ENCODE data around the gene NINL.
A peak's percentile ranks its signal among the peaks of the same experiment; 100 is the strongest.

NINL gene

GRCh38 chr20:25539742-25540672 is 45.3 kb downstream of the NINL start:
- Histone ChIP-seq H3K27ac (ENCODE audit: low read depth, low read length) (no peak overlapping the region), H4K20me1 (ENCODE audit: control insufficient read depth, insufficient read depth, low read depth, low read length) (no peaks in the 10 kb centered on the region), H3K9me3 (ENCODE audit: control insufficient read depth, insufficient read depth, low read length) (no peaks in the 10 kb centered on the region), H3K9me2 (replicated peaks; ENCODE audit: control insufficient read depth, low read length) (no peaks in the 10 kb centered on the region), H3K36me3 (ENCODE audit: control insufficient read depth, low read length) (no peaks in the 10 kb centered on the region), H3K4me1 (ENCODE audit: control insufficient read depth, low read length) (peaks cover 37% of the 10 kb centered on the region), H3K27me3 (ENCODE audit: control insufficient read depth, low read length) (no peaks in the 10 kb centered on the region), H3K4me3 (ENCODE audit: low read length) (no peak overlapping the region), H3K79me2 (ENCODE audit: control insufficient read depth, low read length) (no peaks in the 10 kb centered on the region), H3F3A (ENCODE audit: control insufficient read depth, insufficient read depth) (no peaks in the 10 kb centered on the region), H3K4me2 (ENCODE audit: low read length) (no peak overlapping the region)
- no peak for TF ChIP-seq EZH2phosphoT487 (IDR thresholded peaks at IDR 0.05; ENCODE audit: borderline replicate concordance, low read length)
- peak; percentile 17 for TF ChIP-seq CTCF (IDR thresholded peaks at IDR 0.05; ENCODE audit: low read depth, low read length, poor library complexity, severe bottlenecking)

GRCh38 chr20:25538838-25539665 is 46.3 kb downstream of the NINL start:
- Histone ChIP-seq H3K79me2 (ENCODE audit: control insufficient read depth, low read length) (no peaks in the 10 kb centered on the region), H3K4me3 (ENCODE audit: low read length) (no peak overlapping the region), H3K9me3 (ENCODE audit: control insufficient read depth, insufficient read depth, low read length) (no peaks in the 10 kb centered on the region), H3K27me3 (ENCODE audit: control insufficient read depth, low read length) (no peaks in the 10 kb centered on the region), H3K4me2 (ENCODE audit: low read length) (no peak overlapping the region), H3K4me1 (ENCODE audit: control insufficient read depth, low read length) (peaks cover 37% of the 10 kb centered on the region), H3F3A (ENCODE audit: control insufficient read depth, insufficient read depth) (no peaks in the 10 kb centered on the region), H3K36me3 (ENCODE audit: control insufficient read depth, low read length) (no peaks in the 10 kb centered on the region), H3K9me2 (replicated peaks; ENCODE audit: control insufficient read depth, low read length) (no peaks in the 10 kb centered on the region), H3K27ac (ENCODE audit: low read depth, low read length) (no peak overlapping the region), H4K20me1 (ENCODE audit: control insufficient read depth, insufficient read depth, low read depth, low read length) (no peaks in the 10 kb centered on the region)
- no peak for TF ChIP-seq EZH2phosphoT487 (IDR thresholded peaks at IDR 0.05; ENCODE audit: borderline replicate concordance, low read length)
- no peak for TF ChIP-seq CTCF (IDR thresholded peaks at IDR 0.05; ENCODE audit: low read depth, low read length, poor library complexity, severe bottlenecking)

- TF ChIP-seq EZH2phosphoT487 (IDR thresholded peaks at IDR 0.05; ENCODE audit: borderline replicate concordance, low read length) = no peak
- TF ChIP-seq CTCF (IDR thresholded peaks at IDR 0.05; ENCODE audit: low read depth, low read length, poor library complexity, severe bottlenecking) = no peak
- peaks cover 37% of the 10 kb centered on the region for H3K4me1 ChIP-seq (ENCODE audit: control insufficient read depth, low read length)
- no peaks in the 10 kb centered on the region for H3F3A ChIP-seq (ENCODE audit: control insufficient read depth, insufficient read depth)
- H3K36me3 ChIP-seq (ENCODE audit: control insufficient read depth, low read length) = no peaks in the 10 kb centered on the region
- H3K4me2 ChIP-seq (ENCODE audit: low read length) = no peak overlapping the region
- no peaks in the 10 kb centered on the region for H3K79me2 ChIP-seq (ENCODE audit: control insufficient read depth, low read length)
- no peaks in the 10 kb centered on the region for H3K9me2 ChIP-seq (replicated peaks; ENCODE audit: control insufficient read depth, low read length)
- no peaks in the 10 kb centered on the region for H4K20me1 ChIP-seq (ENCODE audit: control insufficient read depth, insufficient read depth, low read depth, low read length)
- H3K27me3 ChIP-seq (ENCODE audit: control insufficient read depth, low read length) = no peaks in the 10 kb centered on the region
- no peak overlapping the region for H3K27ac ChIP-seq (ENCODE audit: low read depth, low read length)
- no peaks in the 10 kb centered on the region for H3K9me3 ChIP-seq (ENCODE audit: control insufficient read depth, insufficient read depth, low read length)
- H3K4me3 ChIP-seq (ENCODE audit: low read length) = no peak overlapping the region
These were observed 47.4 kb downstream of the NINL start for GRCh38 chr20:25537890-25538289.

Data from DOHH2 (cell line).